HEK293 (cell line): ENCODE results near the gene CCER1.

ENCODE experiments used
- CTCF ChIP-seq: fragments of 450-650 bp; formaldehyde crosslinking; IDR thresholded peaks from 2 replicates; pipeline ENCODE4 v1.5.1; 2016; ENCODE audit warnings: missing biosample characterization, missing genetic modification characterization
- HOXA7 ChIP-seq: sonication (generic); formaldehyde crosslinking; IDR thresholded peaks from 2 replicates; pipeline ENCODE4 v1.8.1; 2022; ENCODE audit warnings: missing genetic modification reagents, borderline replicate concordance
- REST ChIP-seq: fragments of 450-650 bp; formaldehyde crosslinking; IDR thresholded peaks from 2 replicates; pipeline ENCODE4 v1.5.1; 2016; ENCODE audit warnings: missing biosample characterization, missing genetic modification characterization
- ZBTB44 ChIP-seq: fragments of 450-650 bp; IDR thresholded peaks from 2 replicates; pipeline ENCODE4 v1.5.1; 2018; ENCODE audit warnings: missing biosample characterization, mild to moderate bottlenecking, missing genetic modification characterization
- ZBTB7A ChIP-seq: fragments of 450-650 bp; formaldehyde crosslinking; IDR thresholded peaks from 2 replicates; pipeline ENCODE4 v1.5.1; 2016; ENCODE audit warnings: low read depth, missing biosample characterization, missing genetic modification characterization
- ZNF488 ChIP-seq: fragments of 450-650 bp; formaldehyde crosslinking; IDR thresholded peaks from 2 replicates; pipeline ENCODE4 v1.5.1; 2016; ENCODE audit warnings: missing biosample characterization, missing genetic modification characterization
- ZNF76 ChIP-seq: fragments of 450-650 bp; formaldehyde crosslinking; IDR thresholded peaks from 2 replicates; pipeline ENCODE4; 2016; ENCODE audit warnings: low read depth, missing biosample characterization, missing genetic modification characterization, borderline replicate concordance
- TF ChIP-seq, protein P1 (sequence below): fragments of 450-650 bp; formaldehyde crosslinking; optimal IDR thresholded peaks from 2 replicates; pipeline ENCODE3; 2016; ENCODE audit warnings: missing biosample characterization, mild to moderate bottlenecking, missing genetic modification characterization

DNA sequence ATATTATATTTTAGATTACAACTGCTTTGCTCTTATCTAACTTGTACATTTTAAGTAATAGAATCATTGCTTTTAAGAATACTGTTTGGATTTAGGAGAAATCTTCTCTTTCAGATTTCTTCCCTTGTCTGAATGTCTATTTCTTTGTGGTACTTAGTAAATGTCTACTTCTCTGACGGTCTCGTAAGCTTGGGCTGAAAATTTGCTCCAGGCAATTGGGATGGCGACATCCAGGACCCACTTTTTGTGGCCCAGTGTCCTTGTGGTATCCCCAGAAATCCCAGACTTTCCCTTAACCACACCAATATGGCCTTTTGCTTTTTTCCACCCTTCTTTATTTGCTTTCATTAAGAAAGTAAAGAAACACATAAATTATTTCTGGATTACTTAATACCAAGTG is 24.0 kb upstream of the CCER1 start:
- TF ChIP-seq REST (tag by site-specific recombination) (no peak), ZNF488 (no peak), CTCF (tag by site-specific recombination) (no peak), ZBTB44 (tag by site-specific recombination) (no peak), HOXA7 (CRISPR knock-in tag) (no peak), ZBTB7A (tag by site-specific recombination) (no peak), ZNF76 (tag by site-specific recombination) (no peak)
- TF ChIP-seq, protein P1, sequence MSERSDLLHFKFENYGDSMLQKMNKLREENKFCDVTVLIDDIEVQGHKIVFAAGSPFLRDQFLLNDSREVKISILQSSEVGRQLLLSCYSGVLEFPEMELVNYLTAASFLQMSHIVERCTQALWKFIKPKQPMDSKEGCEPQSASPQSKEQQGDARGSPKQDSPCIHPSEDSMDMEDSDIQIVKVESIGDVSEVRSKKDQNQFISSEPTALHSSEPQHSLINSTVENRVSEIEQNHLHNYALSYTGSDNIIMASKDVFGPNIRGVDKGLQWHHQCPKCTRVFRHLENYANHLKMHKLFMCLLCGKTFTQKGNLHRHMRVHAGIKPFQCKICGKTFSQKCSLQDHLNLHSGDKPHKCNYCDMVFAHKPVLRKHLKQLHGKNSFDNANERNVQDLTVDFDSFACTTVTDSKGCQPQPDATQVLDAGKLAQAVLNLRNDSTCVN (tag by site-specific recombination), result no peak
